Measurements from ENCODE around the gene CLIP1.
"Not testable (repeated sequence)": the region's sequence is repeated elsewhere in the genome, so short reads cannot be mapped to it uniquely, and the experiment has no call there.

The CLIP1 gene

GRCh38 chr12:122309564-122310121 lies 112.8 kb downstream of the CLIP1 start:
- no peak for DNase-seq

- DNase-seq = no peak
Measured at GRCh38 chr12:122308811-122309210, 113.7 kb downstream of the CLIP1 start.

- DNase-seq = no peak
Measured at GRCh38 chr12:122306407-122306806, 116.1 kb downstream of the CLIP1 start.

- DNase-seq = no peak
Measured at GRCh38 chr12:122304924-122305323, 117.5 kb downstream of the CLIP1 start.

- DNase-seq = peak; percentile 26
Measured at GRCh38 chr12:122303068-122303467, 119.4 kb downstream of the CLIP1 start.

- DNase-seq = no peak
Measured at GRCh38 chr12:122298071-122298748, 124.3 kb downstream of the CLIP1 start.

- no peak for DNase-seq
Measured at GRCh38 chr12:122297494-122297893, 125.0 kb downstream of the CLIP1 start.

GRCh38 chr12:122295877-122296276 lies 126.6 kb downstream of the CLIP1 start:
- no peak for DNase-seq

- DNase-seq = no peak
Measured at GRCh38 chr12:122293081-122293480, 129.4 kb downstream of the CLIP1 start.

- DNase-seq = no peak
Measured at GRCh38 chr12:122291431-122291830, 131.0 kb downstream of the CLIP1 start.

GRCh38 chr12:122283680-122284079 lies 138.8 kb downstream of the CLIP1 start:
- DNase-seq = no peak

- no peak for DNase-seq
Measured at GRCh38 chr12:122282061-122282460, 140.4 kb downstream of the CLIP1 start.

GRCh38 chr12:122276242-122276641 lies 146.2 kb downstream of the CLIP1 start:
- no peak for DNase-seq

GRCh38 chr12:122275459-122275858 lies 147.0 kb downstream of the CLIP1 start:
- no peak for DNase-seq

- DNase-seq = peak; percentile 97
Measured at GRCh38 chr12:122266230-122266901, 156.1 kb downstream of the CLIP1 start, which contains the start of gene VPS33A. Gene VPS33A, minus strand, starts transcription at chr12:122266494. Its CDS starts 86 bp downstream, at chr12:122266408.

GRCh38 chr12:122265886-122266229 lies 156.6 kb downstream of the CLIP1 start:
- DNase-seq = no peak

GRCh38 chr12:122265476-122265875 lies 157.0 kb downstream of the CLIP1 start:
- DNase-seq = no peak

GRCh38 chr12:122260735-122261134 lies 161.7 kb downstream of the CLIP1 start:
- DNase-seq = not testable (repeated sequence)

GRCh38 chr12:122258939-122259338 lies 163.5 kb downstream of the CLIP1 start:
- DNase-seq = not testable (repeated sequence)

- not testable (repeated sequence) for DNase-seq
Measured at GRCh38 chr12:122258462-122258861, 164.0 kb downstream of the CLIP1 start.

- DNase-seq = no peak
Measured at GRCh38 chr12:122250536-122250935, 171.9 kb downstream of the CLIP1 start.

- no peak for DNase-seq
Measured at GRCh38 chr12:122250047-122250446, 172.4 kb downstream of the CLIP1 start.

- no peak for DNase-seq
Measured at GRCh38 chr12:122245553-122245952, 176.9 kb downstream of the CLIP1 start.
